Astrocyte (in vitro differentiated cells and primary cell): ENCODE measurements around the gene ADCYAP1R1. TPM values are rescaled to one million over a fixed set of nuclear protein-coding genes. Genes with fewer than 3 reads are reported as not detected.

Experiments used
- DNase-seq: peaks from one replicate; pipeline ENCODE4 v3.0.0-alpha.2; 2010; ENCODE audit warnings: low read depth
- FAIRE-seq: peaks from 2 replicates; lab custom pipeline; 2011; peaks lifted over from hg19 to GRCh38; lab: Jason Lieb, UNC
- H2AFZ ChIP-seq: 2 replicates; pipeline ENCODE4 v1.6.0; 2012; ENCODE audit warnings: low read depth, low read length, inconsistent platforms
- H3K27ac ChIP-seq: 2 replicates; pipeline ENCODE4 v1.5.1; 2011; ENCODE audit warnings: low read depth, low read length, inconsistent platforms
- H3K27me3 ChIP-seq: 2 replicates; pipeline ENCODE4 v1.6.0; 2011; ENCODE audit warnings: low read length, inconsistent platforms; ENCODE audit not compliant: insufficient read depth
- H3K36me3 ChIP-seq: 2 replicates; pipeline ENCODE4 v1.5.1; 2011; ENCODE audit warnings: low read length, inconsistent platforms; ENCODE audit not compliant: insufficient read depth
- H3K4me1 ChIP-seq: 2 replicates; pipeline ENCODE4 v1.5.1; 2011; ENCODE audit warnings: low read length, inconsistent platforms; ENCODE audit not compliant: insufficient read depth
- H3K4me2 ChIP-seq: 2 replicates; pipeline ENCODE4 v1.6.0; 2012; ENCODE audit warnings: low read length, inconsistent platforms
- H3K4me3 ChIP-seq: 2 replicates; pipeline ENCODE4 v1.5.1; 2011; ENCODE audit warnings: low read depth, mild to moderate bottlenecking, low read length, inconsistent platforms; ENCODE audit not compliant: insufficient read depth
- H3K79me2 ChIP-seq: 2 replicates; pipeline ENCODE4 v1.6.0; 2012; ENCODE audit warnings: mild to moderate bottlenecking, low read length, inconsistent platforms; ENCODE audit not compliant: insufficient read depth
- H3K9ac ChIP-seq: 2 replicates; pipeline ENCODE4 v1.6.0; 2012; ENCODE audit warnings: mild to moderate bottlenecking, low read length, inconsistent platforms
- H3K9me3 ChIP-seq: 2 replicates; pipeline ENCODE4 v1.5.1; 2012; ENCODE audit warnings: low read depth, mild to moderate bottlenecking, low read length, inconsistent platforms; ENCODE audit not compliant: insufficient read depth
- H4K20me1 ChIP-seq: 2 replicates; pipeline ENCODE4 v1.6.0; 2012; ENCODE audit warnings: low read length, inconsistent platforms; ENCODE audit not compliant: insufficient read depth
- H3K27ac Mint-ChIP-seq: one replicate; pipeline ENCODE4 v1.8.0; 2021; ENCODE audit warnings: mild to moderate bottlenecking, mixed read lengths; ENCODE audit not compliant: unreplicated experiment
- H3K27me3 Mint-ChIP-seq: one replicate; pipeline ENCODE4 v1.8.0; 2021; ENCODE audit warnings: low read depth, mixed read lengths; ENCODE audit not compliant: unreplicated experiment
- H3K36me3 Mint-ChIP-seq: one replicate; pipeline ENCODE4 v1.8.0; 2021; ENCODE audit warnings: low read depth, mixed read lengths; ENCODE audit not compliant: unreplicated experiment
- H3K4me1 Mint-ChIP-seq: one replicate; pipeline ENCODE4 v1.8.0; 2021; ENCODE audit warnings: low read depth, mixed read lengths; ENCODE audit not compliant: unreplicated experiment
- H3K4me3 Mint-ChIP-seq: one replicate; pipeline ENCODE4 v1.8.0; 2021; ENCODE audit warnings: mild to moderate bottlenecking, moderate library complexity, mixed read lengths; ENCODE audit not compliant: unreplicated experiment
- H3K9me3 Mint-ChIP-seq: one replicate; pipeline ENCODE4 v1.8.0; 2021; ENCODE audit warnings: mild to moderate bottlenecking, mixed read lengths; ENCODE audit not compliant: unreplicated experiment
- EZH2 ChIP-seq: IDR thresholded peaks from 2 replicates; pipeline ENCODE4 v1.6.1; 2012; ENCODE audit warnings: mild to moderate bottlenecking, low read length, inconsistent platforms; ENCODE audit not compliant: insufficient read depth
- total RNA-seq: library from RNA; stranded (reverse); gene quantifications from 2 replicates; pipeline ENCODE4 v1.2.1, GENCODE V29; 2021
- TF ChIP-seq, protein P1 (sequence below): IDR thresholded peaks from 2 replicates; pipeline ENCODE4 v1.5.1; 2011; ENCODE audit warnings: low read depth, mild to moderate bottlenecking, inconsistent platforms, low read length, moderate library complexity; ENCODE audit not compliant: insufficient read depth

ADCYAP1R1 gene
- total RNA-seq, 1 donor from 2014 or later = 0.05 TPM

DNA sequence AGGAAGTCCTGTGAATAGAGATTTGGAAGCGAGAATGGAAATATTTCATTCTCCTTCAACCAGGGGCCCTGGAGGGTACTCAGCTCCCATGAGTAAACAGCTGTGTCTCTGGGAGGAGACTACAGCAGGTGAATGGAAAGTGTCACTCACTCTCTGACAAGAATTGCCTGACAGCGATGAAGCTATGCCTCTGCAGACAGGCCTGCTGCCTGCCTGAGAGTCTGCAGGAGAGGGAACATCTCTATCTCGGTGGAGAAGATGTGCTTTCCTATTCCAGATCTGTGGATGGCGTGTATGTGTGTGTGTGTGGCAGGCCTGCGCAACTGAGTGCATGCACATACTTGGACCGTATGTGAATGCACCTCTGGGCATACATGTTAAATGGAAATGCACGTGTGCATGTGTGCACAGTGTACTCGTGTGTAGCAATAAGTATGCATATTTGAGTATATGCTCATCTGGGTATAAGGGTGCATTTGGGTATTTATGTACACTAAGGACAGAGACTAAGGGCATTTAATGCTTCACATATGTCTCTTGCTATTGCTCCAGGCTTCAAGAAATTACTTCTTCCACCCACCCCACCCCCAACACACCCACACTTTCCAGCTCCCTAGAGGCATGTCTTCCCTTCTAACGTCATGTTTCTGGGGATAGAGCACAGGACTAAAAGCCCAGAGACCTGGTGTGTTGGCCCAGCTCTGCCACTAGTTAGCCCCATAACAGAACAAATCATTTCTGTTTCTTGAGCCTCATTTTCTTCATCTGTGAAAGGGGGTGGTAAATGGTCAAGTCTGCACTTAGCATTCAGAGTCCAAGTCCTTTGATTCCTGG is 4.6 kb upstream of the ADCYAP1R1 start:
- H2AFZ ChIP-seq = no peak overlapping the region
- Mint-ChIP-seq H3K36me3 (no peaks in the 10 kb centered on the region), H3K4me3 (no peak overlapping the region), H3K9me3 (peaks cover 6% of the 10 kb centered on the region), H3K27ac (no peak overlapping the region), H3K4me1 (no peaks in the 10 kb centered on the region), H3K27me3 (peaks cover 51% of the 10 kb centered on the region)
- no peaks in the 10 kb centered on the region for H3K4me1 ChIP-seq
- H3K36me3 ChIP-seq = no peaks in the 10 kb centered on the region
- no peak overlapping the region for H3K4me2 ChIP-seq
- H3K27me3 ChIP-seq = peaks cover 40% of the 10 kb centered on the region
- H3K9ac ChIP-seq = no peak overlapping the region
- H4K20me1 ChIP-seq = no peaks in the 10 kb centered on the region
- DNase-seq (no peak), FAIRE-seq (no peak)
- no peaks in the 10 kb centered on the region for H3K79me2 ChIP-seq
- H3K4me3 ChIP-seq = no peak overlapping the region
- H3K9me3 ChIP-seq = no peaks in the 10 kb centered on the region
- no peak overlapping the region for H3K27ac ChIP-seq
- no peak for TF ChIP-seq EZH2
- TF ChIP-seq, protein P1, sequence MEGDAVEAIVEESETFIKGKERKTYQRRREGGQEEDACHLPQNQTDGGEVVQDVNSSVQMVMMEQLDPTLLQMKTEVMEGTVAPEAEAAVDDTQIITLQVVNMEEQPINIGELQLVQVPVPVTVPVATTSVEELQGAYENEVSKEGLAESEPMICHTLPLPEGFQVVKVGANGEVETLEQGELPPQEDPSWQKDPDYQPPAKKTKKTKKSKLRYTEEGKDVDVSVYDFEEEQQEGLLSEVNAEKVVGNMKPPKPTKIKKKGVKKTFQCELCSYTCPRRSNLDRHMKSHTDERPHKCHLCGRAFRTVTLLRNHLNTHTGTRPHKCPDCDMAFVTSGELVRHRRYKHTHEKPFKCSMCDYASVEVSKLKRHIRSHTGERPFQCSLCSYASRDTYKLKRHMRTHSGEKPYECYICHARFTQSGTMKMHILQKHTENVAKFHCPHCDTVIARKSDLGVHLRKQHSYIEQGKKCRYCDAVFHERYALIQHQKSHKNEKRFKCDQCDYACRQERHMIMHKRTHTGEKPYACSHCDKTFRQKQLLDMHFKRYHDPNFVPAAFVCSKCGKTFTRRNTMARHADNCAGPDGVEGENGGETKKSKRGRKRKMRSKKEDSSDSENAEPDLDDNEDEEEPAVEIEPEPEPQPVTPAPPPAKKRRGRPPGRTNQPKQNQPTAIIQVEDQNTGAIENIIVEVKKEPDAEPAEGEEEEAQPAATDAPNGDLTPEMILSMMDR = no peak

DNA sequence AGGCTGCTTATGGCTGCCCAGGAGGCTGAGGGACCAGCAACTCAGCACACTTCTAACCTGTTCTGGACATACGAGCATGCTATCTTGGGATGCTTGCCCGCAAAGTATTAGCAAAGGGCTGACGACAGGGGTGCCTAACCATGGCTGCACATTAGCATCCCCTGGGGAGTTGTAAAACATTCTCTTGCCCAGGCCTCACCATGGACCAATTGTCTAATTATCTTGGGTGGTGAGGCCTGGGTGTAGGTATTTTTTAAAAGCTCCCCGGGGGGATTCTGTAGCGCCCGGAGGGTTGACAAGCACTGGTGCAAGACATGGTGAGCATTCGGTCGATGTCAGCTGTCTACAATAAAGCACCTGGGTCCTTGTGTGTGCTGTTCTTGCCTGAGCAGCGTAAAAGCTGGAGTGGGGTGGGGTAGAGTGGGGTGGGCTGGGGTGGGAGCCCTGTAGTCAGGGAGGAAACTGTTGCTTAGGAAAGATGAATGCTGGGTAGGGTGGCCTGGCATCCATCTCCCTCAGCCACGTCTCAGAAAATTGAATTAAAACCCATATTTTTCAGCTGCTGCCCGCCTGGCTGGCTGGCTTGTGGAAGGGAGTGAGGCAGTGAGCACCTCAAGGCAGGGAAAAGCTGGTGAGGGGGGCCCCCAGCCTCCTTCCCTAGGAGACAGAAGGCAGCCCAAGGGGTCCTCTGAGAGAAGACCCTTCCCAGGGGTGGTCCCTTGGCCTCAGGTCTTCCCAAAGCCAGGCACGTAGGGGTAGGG is 2.9 kb upstream of the ADCYAP1R1 start:
- Histone ChIP-seq H3K9ac (no peak overlapping the region), H2AFZ (no peak overlapping the region), H3K4me3 (no peak overlapping the region), H3K4me2 (no peak overlapping the region), H3K36me3 (no peaks in the 10 kb centered on the region), H3K27ac (no peak overlapping the region), H3K27me3 (peaks cover 38% of the 10 kb centered on the region), H4K20me1 (no peaks in the 10 kb centered on the region), H3K9me3 (no peaks in the 10 kb centered on the region), H3K79me2 (no peaks in the 10 kb centered on the region), H3K4me1 (no peaks in the 10 kb centered on the region)
- FAIRE-seq = no peak
- Mint-ChIP-seq H3K4me1 (no peaks in the 10 kb centered on the region), H3K27ac (no peak overlapping the region), H3K4me3 (no peak overlapping the region), H3K27me3 (peaks cover 53% of the 10 kb centered on the region), H3K9me3 (peaks cover 3% of the 10 kb centered on the region), H3K36me3 (no peaks in the 10 kb centered on the region)
- no peak for DNase-seq
- no peak for TF ChIP-seq EZH2
- TF ChIP-seq, protein P1 = no peak
